NCI-H2171 treated with DMSO at 0.1 percent for 48 hours (cell line): ENCODE data around the gene ITGA2B.
"Not testable (repeated sequence)": the region's sequence is repeated elsewhere in the genome, so short reads cannot be mapped to it uniquely, and the experiment has no call there.

Source experiments
- DNase-seq: peaks from one replicate; lab custom pipeline; 2025; lab: John Stamatoyannopoulos, UW

The ITGA2B gene

DNA sequence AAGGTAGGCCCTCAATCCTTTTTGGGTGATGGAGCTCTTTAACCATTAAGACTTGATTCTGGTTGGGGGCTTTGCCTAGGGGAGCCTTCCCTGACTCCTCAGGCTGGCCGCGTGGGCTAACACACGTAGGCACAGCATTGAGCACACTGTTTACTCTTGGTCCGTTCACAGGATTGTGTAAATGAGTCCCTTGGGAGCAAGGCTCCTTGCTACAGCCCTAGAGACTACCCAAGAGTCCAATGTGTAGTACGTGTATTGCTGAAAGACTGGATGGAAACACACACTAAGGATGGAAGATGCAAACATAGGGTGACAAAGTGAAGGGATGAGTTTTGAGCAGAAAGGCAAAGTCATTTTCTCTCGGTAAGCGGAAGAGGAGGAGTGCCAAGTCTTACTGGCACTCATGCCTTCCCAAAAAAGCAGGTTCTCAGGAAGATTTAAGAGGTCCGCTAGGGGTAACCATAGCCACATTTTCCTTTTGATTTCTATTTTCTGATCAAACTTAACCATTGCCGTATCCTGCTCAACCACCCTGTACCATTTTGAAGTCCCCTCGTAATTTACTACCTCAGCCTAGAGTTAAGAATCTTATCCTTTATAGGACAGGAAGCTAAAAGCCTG is 911 bp upstream of the ITGA2B start:
- no peak for DNase-seq

DNA sequence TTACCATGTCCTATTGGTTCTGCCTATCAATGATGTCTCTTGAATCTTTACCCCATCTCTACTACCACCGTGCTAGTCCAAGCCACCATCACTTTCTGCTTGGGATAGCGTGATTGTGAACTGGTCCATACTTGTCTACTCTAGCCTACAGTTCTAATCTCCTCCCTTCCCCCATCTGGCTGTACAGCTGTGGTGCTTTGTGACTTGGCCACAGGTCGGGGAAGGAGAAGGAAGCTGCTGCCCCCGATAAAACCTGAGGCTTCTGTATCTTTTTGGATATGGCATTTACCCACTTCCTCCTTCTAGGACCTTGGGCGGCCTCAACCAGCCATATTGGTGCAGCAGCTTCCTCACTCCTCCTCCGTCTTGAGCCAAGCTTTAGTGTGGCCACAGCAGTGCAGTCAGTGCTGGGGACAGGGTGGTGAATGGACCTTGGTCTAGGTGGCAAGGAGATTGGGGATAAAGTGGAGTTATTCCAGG is 314 bp upstream of the ITGA2B start:
- DNase-seq = no peak

DNA sequence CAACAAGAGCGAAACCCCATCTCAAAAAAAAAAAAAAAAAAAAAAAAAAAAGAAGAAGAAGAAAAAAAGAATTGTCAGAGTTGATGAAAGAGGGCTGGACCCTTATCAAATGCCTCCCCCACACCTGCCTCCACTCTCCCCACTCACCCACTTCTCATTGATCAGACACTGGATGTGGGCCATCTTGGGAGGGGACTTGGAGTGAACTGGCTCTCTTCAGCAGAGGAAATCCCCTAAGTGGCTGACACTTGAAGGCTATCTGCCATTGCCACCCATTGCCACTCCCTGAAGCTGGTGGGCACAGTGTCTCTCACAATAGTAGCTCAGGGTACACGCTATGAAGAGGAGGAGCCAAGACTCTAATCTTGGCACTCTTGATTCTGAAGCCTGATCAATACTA is 1.6 kb downstream of the ITGA2B start:
- no peak for DNase-seq

DNA sequence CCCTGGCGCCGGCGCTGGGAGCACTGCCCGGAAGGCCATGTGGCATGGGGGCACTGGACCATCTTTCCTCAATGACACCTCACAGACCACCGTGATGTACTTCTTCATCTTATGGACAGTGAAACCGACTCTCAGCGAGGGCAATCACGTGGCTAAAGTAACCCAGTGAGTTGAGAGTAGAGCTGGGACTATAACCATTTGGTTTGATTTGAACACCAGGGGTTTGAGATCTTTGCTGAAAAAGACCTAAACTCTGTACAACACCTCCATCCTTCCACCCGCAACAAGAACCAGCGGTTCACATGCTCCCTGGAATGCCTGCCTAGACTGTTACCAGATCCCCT is 3.3 kb downstream of the ITGA2B start:
- peak; percentile 36 for DNase-seq

DNA sequence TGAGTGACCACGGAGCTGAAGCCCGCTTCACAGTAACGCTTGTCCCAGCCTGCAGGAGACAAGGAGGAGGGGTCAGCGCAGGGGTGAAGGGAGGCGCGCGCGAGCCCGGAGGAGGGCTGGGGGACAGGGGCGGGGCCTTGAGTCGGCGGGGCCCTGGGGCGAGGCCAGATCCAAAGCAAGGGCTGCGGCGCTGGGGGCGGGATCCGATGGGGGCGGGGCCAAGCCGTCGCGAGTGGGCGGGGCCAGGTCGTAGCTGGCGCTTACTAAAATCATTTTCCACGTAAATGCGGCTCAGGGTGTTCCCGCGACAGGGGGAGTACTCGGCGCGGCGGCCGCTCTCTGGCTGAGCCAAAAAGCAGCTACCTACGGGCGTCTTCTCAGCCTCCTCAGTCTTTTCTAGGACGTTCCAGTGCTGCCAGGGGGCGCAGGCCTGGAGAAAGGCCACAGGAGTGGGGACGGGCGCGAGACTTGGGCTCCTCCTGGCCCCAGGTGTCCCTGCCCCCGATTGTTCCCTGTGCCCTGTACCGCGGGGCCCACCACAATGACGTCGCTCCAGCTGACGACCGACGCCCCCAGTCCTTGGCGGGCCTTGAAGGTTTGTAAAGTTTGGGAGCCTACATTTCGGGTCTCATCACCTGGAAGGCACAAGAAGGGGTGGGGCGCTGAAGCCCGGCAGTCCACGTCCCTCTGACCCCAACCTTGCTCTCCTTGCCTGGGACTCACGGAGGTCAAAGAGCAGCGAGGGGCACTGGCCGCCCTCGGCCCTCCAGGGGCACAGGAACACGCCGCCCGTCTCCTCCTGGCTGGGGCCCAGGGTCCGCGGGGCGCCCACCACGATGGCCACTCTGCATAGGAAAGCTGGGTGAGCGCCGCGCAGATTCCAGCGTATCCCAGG is 3.9 kb downstream of the ITGA2B start:
- DNase-seq = peak; percentile 88

DNA sequence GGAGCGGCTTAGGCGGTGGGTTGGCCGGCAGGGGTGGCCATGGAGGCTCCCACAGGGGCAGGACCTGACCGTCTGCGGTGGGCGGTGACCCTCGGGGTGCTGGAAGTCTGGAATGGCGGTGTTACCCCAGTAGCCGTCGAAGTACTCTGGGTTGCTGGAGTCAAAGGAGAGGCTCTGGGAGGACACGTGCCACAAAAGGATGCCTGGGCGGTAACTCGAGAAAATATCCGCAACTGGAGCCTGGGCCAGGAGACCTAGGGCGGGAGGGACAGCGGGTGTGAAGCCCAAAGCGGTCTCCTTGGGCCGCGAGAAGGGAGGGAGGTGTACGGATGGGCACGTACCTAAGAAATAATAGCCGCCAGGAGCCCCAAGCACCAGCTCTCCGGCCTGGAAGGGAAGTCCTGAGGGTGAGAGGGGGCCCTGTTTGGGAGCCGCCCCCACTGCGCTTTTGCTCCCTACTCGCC is 4.6 kb downstream of the ITGA2B start:
- no peak for DNase-seq

DNA sequence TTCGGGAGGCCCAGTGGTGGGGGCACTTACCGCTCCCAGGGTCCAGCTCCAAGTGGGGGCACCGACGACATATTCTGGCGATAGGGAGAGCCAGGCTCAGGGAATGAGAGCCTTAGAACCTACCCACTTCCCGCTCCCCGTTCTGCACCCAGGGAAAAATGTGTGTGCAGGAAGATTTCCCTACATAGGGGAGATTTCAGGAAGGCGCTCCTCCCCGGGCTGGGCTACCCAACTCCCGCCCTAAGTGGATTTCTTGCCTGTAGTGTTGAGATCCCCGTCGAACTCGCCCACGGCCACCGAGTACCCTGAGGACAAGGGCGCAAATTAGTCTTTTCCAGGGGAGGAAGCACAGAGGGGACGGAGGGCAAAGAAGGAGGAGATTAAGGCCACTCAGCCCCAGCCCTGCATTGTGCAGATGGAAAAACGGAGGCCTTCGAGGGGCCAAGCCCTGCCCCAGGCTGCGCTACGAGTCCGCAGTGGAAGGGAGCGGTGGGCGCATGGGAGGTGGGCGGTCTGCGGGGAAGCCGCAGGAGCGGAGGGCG is 5.1 kb downstream of the ITGA2B start:
- no peak for DNase-seq

DNA sequence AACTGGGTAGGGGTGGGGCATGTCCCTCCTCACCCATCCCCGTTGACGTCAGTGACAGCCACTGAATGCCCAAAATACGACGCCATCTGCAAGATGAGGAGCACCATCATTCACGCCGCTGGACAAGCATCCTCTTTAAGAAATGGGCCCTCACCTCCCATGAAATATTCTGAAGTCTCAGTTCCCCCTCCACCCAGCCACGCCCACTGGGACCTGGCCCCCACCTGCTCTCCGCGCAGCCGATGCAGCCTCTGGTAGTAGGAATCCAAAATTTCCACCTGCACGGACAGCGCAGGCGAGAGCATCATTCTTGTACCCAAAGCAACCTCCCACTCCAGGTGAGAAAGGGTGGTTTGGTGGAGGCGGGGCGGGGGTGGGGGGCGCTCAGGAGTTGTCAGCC is 5.6 kb downstream of the ITGA2B start:
- DNase-seq = no peak

DNA sequence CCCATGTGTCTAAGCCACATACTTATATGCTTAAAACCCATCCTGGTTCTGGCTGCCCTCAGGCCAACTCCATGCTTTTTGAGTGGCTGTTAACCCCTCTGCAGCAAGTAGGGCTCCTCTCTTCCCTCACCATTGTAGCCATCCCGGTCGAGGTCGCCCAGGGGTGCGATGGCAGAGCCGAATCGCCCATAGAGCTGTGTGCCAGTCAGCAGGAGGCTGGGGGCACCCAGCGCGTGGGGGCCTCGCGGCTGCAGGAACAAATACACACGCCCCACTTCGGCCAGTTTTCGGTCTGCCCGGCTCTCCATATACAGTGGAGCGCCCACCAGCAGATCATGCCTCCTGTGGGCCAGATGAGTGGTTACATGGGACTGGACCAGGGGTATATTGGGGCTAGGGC is 6.1 kb downstream of the ITGA2B start:
- DNase-seq = no peak

DNA sequence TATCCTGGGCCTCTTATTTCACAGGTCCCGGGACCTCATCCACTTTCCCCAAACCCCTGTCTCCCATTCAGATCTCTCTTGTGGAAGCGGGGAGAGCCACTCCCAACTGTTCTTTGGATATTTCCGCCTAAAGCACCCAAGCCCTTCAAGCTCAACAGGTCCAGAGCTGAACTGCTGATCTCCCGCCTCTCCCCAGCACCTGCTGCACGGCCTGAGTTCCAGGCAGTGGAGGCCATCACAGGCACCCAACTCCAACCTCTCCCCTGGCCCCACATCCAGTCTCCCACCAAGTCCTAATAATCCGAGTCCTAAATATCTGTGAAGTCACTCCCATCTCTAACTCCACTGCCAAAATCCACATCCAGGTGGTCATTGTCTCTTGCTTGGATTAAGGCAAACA is 6.5 kb downstream of the ITGA2B start:
- DNase-seq = no peak

DNA sequence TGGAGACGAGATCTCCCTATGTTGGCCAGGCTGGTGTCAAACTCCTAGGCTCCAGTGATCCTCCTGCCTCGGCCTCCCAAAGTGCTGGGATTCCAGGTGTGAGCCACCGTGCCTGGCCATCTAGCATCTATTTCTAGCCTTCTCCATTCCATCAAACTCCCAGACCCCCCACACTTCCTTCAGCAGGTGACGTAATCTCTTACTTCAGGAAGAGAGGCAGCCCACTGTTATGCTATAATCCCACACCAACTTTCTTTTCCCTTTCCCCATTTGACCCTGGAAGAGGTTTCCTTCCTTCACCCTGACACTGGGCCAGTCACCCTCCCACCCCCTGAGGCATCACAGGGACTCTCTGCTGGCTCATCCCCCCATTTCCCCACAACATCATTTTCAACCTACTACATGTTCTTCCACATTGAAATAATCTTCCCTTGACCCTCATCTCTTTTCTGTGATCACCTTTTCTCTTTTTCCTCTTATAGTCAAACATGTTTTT is 7.6 kb downstream of the ITGA2B start:
- DNase-seq = no peak

DNA sequence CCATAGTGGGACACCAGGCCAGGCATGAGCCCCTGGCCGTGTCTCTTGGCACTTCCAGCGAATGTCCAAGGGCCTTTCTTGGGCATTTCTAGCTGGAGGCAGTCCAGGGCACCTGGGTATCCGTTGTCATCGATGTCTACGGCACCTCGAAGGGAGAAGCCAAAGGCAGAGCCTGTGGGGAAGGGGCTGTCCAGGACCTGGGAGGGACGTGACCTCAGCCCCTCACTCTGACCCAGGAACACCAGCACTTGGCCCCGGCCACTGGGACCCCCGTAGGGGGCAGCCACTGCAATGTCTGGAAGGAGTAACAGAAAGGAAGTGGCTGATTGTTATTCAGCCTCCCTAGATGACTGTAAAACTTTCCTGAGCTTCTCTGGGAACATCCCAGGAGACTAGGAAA is 8.7 kb downstream of the ITGA2B start:
- DNase-seq = no peak

DNA sequence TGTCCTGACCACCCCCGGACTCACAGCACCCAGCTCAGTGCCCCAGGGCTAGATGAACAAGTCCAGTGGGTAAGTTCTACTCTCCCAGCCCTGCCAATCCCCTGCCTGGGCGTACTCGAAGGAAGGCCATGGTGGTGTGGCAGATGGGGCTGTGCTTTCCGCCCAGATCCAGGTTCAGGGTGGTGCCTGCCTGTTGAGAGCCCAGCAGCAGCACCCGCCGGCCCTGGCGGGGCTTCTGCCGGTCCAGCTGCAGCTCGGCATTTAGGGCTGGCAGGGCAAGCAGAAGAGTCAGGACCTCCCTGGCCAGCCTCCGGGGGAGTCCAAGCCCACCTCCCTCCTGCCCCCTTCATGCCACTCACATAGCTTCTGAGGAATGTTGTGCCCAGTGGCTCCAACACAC is 9.6 kb downstream of the ITGA2B start:
- DNase-seq = no peak

DNA sequence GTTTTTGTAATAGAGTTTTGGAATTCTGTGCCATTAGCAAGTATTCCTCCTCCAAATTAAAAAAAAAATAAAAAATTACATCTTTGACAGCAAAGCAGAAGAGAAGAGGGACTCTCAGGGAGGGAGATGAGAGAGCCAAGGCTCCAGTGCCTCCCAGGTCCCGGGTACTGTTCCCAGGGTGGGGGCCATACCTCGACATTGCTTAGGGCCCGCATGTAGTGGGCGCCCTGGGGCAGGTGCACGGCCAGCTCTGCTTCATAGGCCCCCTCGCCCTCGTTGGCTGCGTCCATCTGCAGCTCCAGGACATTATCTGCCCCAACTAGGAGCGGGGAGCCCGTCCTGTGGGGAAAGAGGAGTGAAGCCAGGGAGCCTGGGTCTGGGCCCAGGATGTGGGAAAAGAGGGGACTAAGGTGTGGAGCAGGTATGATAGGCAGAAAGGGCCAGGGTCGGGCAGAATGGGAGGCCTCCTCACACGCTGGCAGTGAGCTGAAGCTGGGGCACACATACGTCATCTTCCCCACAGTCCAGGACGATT is 11.2 kb downstream of the ITGA2B start:
- no peak for DNase-seq

DNA sequence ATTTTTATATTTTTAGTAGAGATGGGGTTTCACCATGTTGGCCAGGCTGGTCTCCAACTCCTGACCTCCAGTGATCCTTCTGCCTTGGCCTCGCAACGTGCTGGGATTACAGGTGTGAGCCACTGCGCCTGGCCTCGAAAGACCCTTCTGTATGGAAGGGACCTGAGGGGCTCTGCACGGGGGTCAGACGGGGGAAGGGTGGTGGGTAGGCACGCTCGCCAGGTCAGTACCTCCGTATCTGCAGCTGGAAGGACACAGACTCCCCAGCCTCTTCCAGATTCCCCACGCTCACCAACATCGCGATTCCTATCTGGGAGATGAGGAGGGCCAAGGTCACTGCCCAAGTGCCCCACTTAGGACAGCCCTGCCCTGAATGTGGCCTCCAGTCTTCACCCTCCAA is 12.7 kb downstream of the ITGA2B start:
- no peak for DNase-seq

DNA sequence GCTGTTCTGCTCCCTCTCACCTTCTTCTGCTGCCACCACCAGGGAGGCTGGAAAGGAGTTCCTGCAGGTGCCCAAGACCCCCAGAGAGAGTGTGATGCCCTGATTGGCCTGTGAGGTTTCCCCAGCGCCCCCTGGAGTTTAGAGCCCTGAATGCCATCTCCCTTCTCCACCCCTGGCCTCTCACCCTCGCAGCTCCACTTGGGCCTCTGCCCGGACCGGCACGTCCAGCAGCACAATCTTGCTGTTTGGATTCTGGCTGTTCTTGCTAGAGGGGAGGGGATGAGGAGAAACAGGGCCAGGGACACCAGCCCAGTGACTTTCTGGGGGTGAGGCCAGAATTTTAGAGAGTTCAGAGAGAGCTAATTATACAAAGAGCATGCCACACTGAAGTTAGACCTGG is 13.3 kb downstream of the ITGA2B start:
- DNase-seq = no peak

DNA sequence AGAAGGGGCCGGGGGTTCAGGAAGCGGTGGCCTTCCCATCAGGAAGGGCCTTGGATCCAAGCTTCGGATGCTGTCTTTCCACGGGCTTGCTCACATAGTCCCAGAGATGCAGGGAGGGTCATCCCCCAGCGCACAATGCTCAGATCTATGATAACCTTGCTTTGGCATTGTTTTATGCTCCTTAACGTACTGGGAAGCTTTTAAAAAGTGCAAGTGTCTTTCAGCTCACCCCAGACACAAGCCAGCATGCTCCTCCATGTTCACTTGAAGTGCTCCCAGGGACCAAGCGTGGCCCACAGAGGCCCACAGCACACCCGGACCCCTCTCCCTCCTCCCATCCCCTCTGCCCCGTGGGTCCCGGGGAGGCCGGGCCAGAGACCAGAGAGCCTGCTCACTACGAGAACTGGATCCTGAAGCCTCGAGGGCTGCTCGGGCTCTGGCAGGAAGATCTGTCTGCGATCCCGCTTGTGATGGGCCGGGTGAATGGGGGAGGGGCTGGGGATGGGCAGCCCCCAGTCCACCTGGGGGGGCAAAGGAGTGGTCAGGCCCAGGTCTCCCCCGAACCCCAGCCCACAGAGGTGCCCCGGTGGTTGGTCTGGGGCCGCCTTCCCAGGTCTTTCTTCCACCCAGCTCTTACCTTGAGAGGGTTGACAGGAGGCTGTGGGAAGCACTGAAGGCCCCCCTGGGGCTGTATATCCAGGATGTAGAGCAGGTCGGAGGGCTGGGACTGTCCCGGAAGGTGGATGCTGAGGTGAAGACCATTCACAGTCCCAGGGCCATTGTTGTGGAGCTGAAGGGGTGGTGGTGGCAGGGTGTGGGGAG is 14.0 kb downstream of the ITGA2B start:
- DNase-seq = no peak

DNA sequence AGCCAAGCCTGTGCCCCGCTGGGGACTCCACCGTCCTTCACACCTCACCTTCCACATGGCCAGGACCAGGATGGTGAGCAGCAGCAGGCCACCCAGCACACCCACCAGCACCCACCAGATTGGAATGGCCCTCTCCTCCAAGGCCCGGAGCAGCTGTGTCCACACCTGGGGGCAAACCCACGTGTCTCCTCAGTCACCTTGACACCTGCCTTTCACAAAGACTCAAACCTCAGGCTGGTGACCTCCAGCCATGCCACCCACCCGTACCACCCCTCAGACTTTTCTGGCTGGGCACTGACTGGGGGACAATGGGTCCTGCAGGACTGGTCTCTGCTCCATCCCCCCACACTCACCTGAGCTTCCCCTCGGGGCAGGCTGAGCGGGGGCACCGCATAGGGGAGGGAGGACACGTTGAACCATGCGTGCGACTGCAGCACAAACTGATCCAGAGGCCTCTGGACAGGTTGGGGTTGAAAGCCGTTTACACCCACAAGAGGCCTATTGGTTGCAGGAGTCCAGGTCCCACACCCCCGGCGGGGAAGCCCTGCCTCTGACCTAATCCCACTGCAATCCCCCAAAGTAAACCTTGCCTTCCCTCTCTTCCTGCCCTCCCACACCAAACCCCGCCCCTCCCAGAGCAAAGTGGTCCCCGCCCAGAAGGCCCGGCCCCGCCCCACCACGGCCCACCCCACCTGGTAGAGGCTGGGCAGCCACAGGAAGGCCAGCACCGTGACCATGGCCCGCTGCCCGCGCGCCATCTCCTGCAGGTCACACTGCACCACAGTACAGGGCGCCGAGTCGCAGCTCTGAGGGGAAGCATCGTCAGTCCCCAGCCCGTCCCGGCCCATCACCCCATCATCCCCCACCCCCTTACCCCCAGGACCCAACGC is 14.9 kb downstream of the ITGA2B start:
- no peak for DNase-seq

DNA sequence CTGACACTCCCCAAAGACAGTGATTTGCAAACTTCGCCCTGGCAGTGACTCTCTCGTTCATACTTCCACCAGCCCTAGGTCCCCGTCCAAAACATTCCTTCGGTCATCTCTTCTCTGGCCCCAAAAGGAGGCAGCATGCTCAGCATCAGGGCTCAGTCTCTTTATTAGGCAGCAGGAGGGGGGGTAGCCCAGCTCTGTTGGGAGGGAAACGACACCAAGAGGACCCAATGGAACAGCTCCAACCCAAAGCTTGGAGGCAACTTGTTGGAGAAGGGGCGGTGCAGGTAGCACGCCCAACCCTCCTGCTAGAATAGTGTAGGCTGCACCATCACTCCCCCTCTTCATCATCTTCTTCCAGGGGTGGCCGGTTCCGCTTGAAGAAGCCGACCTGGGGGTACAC is 17.4 kb downstream of the ITGA2B start:
- DNase-seq = no peak

DNA sequence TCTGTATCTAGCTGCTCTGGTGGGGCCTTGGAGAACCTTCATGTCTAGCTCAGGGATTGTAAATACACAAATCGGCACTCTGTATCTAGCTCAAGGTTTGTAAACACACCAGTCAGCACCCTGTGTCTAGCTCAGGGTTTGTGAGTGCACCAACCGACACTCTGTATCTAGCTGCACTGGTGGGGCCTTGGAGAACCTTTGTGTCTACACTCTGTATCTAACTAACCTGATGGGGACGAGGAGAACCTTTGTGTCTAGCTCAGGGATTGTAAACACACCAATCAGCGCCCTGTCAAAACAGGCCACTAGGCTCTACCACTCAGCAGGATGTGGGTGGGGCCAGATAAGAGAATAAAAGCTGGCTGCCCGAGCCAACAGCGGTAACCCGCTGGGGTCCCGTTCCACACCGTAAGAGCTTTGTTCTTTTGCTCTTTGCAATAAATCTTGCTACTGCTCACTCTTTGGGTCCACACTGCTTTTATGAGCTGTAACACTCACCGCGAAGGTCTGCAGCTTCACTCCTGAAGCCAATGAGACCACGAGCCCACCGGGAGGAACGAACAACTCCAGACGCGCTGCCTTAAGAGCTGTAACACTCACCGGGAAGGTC is 19.9 kb downstream of the ITGA2B start:
- DNase-seq = not testable (repeated sequence)
